Kidney (tissue), 14 donors: ENCODE measurements around the gene CDK15. TPM values are rescaled to one million over a fixed set of nuclear protein-coding genes. Genes with fewer than 3 reads are reported as not detected.

Experiments used
- DNase-seq, 5 donors: peaks; one replicate each; pipeline ENCODE4 v3.0.0-alpha.2; 2013 to 2020
- FAIRE-seq: peaks from 2 replicates; lab custom pipeline; 2012; peaks lifted over from hg19 to GRCh38; lab: Jason Lieb, UNC
- H3K27ac ChIP-seq, 2 donors: one replicate each; pipeline ENCODE4 v1.7.0; 2013; ENCODE audit warnings: low read depth in 2 of 2, low read length in 2 of 2, inconsistent platforms in 1 of 2
- H3K27me3 ChIP-seq: one replicate; pipeline ENCODE4 v1.7.1; 2013; ENCODE audit warnings: low read length, inconsistent platforms; ENCODE audit not compliant: control insufficient read depth, insufficient read depth
- H3K36me3 ChIP-seq, 3 donors: one replicate each; pipeline versions ENCODE4 v1.7.0 to v1.7.1; 2013; ENCODE audit warnings: low read length in 3 of 3, control low read depth in 1 of 3, inconsistent platforms in 1 of 3; ENCODE audit not compliant: insufficient read depth in 3 of 3, control insufficient read depth in 2 of 3
- H3K4me1 ChIP-seq, 3 donors: one replicate each; pipeline versions ENCODE4 v1.7.0 to v1.7.1; 2013; ENCODE audit warnings: low read length in 3 of 3, inconsistent platforms in 1 of 3, low read depth in 1 of 3; ENCODE audit not compliant: control insufficient read depth in 2 of 3, insufficient read depth in 2 of 3
- H3K4me3 ChIP-seq, 3 donors: one replicate each; pipeline versions ENCODE4 v1.7.0 to v1.8.1; 2013; ENCODE audit warnings: low read length in 3 of 3, control low read depth in 1 of 3, inconsistent platforms in 1 of 3
- H3K9ac ChIP-seq, 3 donors: one replicate each; pipeline versions ENCODE4 v1.7.0 to v1.7.1; 2013; ENCODE audit warnings: low read length in 3 of 3, control low read depth in 1 of 3, inconsistent platforms in 1 of 3
- H3K9me3 ChIP-seq, 3 donors: one replicate each; pipeline versions ENCODE4 v1.7.0 to v1.7.1; 2013; ENCODE audit warnings: low read length in 3 of 3, control low read depth in 1 of 3, inconsistent platforms in 1 of 3; ENCODE audit not compliant: control insufficient read depth in 2 of 3, insufficient read depth in 1 of 3
- CTCF ChIP-seq: IDR thresholded peaks from 3 replicates; pipeline ENCODE4 v1.5.1; 2012; ENCODE audit warnings: mild to moderate bottlenecking, moderate library complexity, borderline replicate concordance; ENCODE audit not compliant: insufficient read depth; ENCODE audit errors: extremely low read depth
- intact Hi-C: fragments of 100-400 bp; cut with DNase I; formaldehyde crosslinking; loops from one replicate; pipeline ENCODE4 v1.11.1; 2022
- polyA plus RNA-seq: library from polyadenylated mRNA; stranded (reverse); fragments of 350-450 nt; fragmentation: Illumina TruSeq; extraction: RNeasy Lipid Tissue Mini Kit (QIAGEN cat#74804); gene quantifications from one replicate; pipeline ENCODE4 v1.2.3, GENCODE V29; 2014; ENCODE audit warnings: low read depth, low replicate concordance; ENCODE audit not compliant: insufficient read depth
- total RNA-seq: library from RNA; stranded (reverse); fragmentation: NEBNext Ultra II Directional; extraction: Animal tissue kit (Norgen Biotek cat#: 25700); gene quantifications from one replicate; pipeline ENCODE4 v1.2.1, GENCODE V29; 2021
- donor health status: control.
- donor health status: control.
- donor health status: control.
- donor health status: control.
- donor health status: control.
- donor health status: DM: yes; HTN: yes; CAD: no.
- donor health status: Normal renal cell carcinoma (clear cell type).

CDK15 gene
- total and polyA plus RNA-seq, 2 donors from 2014 or later, result 0.11 to 2.7 TPM

DNA sequence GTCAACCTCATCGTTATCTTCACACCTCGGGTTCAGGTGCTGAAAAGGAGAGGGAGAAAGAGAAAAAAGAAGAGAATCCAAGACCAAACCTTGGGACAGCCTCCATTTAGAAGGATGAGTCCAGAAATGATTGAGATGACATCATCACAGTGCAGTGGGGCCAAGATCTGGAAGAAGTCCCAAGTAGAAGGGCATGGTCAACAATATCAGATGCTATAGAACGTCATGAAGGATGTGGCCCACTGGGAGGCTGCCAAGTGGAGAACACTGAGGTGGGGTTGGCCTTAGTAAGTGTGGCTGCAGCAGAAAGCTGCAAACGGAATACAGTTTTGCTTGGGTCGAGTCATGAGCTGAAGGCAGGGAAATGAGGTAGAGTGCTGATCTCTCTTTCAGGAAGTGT lies 136.2 kb downstream of the CDK15 start:
- Histone ChIP-seq H3K9ac (no peak overlapping the region), H3K9me3 (no peaks in the 10 kb centered on the region), H3K27ac (no peak overlapping the region), H3K4me1 (peaks cover 0 to 5% (median 0%) of the 10 kb centered on the region in 3 donors), H3K36me3 (no peaks in the 10 kb centered on the region), H3K4me3 (no peak overlapping the region), H3K27me3 (peaks cover 3% of the 10 kb centered on the region)
- no peak for FAIRE-seq
- DNase-seq, result peak in 1 of 5 donors; percentile 19
- TF ChIP-seq CTCF, result no peak
- intact Hi-C loops, result no loop called here

Other genes starting within 250 kb of the CDK15 start
- gene TMEM237, start 163.0 kb upstream of the CDK15 start, total RNA-seq, result 14.9 TPM
- 10.7 TPM for gene TMEM237, start 163.0 kb upstream of the CDK15 start, polyA plus RNA-seq
- gene MPP4, start 107.9 kb upstream of the CDK15 start, total RNA-seq, result 0.19 TPM
- not detected for gene MPP4, start 107.9 kb upstream of the CDK15 start, polyA plus RNA-seq
- gene ALS2, start 25.6 kb upstream of the CDK15 start, total RNA-seq, result 24.4 TPM
- gene ALS2, start 25.6 kb upstream of the CDK15 start, polyA plus RNA-seq, result 7.1 TPM
- gene FZD7, start 227.3 kb downstream of the CDK15 start, total RNA-seq, result 14.0 TPM
- 5.6 TPM for gene FZD7, start 227.3 kb downstream of the CDK15 start, polyA plus RNA-seq